ENCODE measurements around the gene CD164.

CD164 gene

GRCh38 chr6:109417646-109418045, 35.4 kb upstream of the CD164 start:
- no peak for TF ChIP-seq CTCF (IDR thresholded peaks at IDR 0.05; ENCODE audit: insufficient read depth, low read depth, low read length, missing control alignments)
- H3K4me3 ChIP-seq (ENCODE audit: low read length): no peak overlapping the region
- no peak for DNase-seq (ENCODE audit: low read depth)

GRCh38 chr6:109411034-109411433, 28.8 kb upstream of the CD164 start:
- no peak overlapping the region for H3K4me3 ChIP-seq (ENCODE audit: low read length)
- DNase-seq (ENCODE audit: low read depth): peak; percentile 56
- TF ChIP-seq CTCF (IDR thresholded peaks at IDR 0.05; ENCODE audit: insufficient read depth, low read depth, low read length, missing control alignments): no peak

GRCh38 chr6:109406196-109406595, 23.9 kb upstream of the CD164 start:
- DNase-seq (ENCODE audit: low read depth): peak; percentile 84
- no peak for TF ChIP-seq CTCF (IDR thresholded peaks at IDR 0.05; ENCODE audit: insufficient read depth, low read depth, low read length, missing control alignments)
- H3K4me3 ChIP-seq (ENCODE audit: low read length): no peak overlapping the region

- no peak overlapping the region for H3K4me3 ChIP-seq (ENCODE audit: low read length)
- TF ChIP-seq CTCF (IDR thresholded peaks at IDR 0.05; ENCODE audit: insufficient read depth, low read depth, low read length, missing control alignments): peak; percentile 66
- DNase-seq (ENCODE audit: low read depth): peak; percentile 45
Measured at GRCh38 chr6:109397020-109397419, 14.8 kb upstream of the CD164 start.

GRCh38 chr6:109396046-109396718, 13.9 kb upstream of the CD164 start:
- DNase-seq (ENCODE audit: low read depth): no peak
- no peak overlapping the region for H3K4me3 ChIP-seq (ENCODE audit: low read length)
- no peak for TF ChIP-seq CTCF (IDR thresholded peaks at IDR 0.05; ENCODE audit: insufficient read depth, low read depth, low read length, missing control alignments)

- no peak for TF ChIP-seq CTCF (IDR thresholded peaks at IDR 0.05; ENCODE audit: insufficient read depth, low read depth, low read length, missing control alignments)
- no peak overlapping the region for H3K4me3 ChIP-seq (ENCODE audit: low read length)
- peak; percentile 86 for DNase-seq (ENCODE audit: low read depth)
Measured at GRCh38 chr6:109393886-109394281, 11.6 kb upstream of the CD164 start.

All from epithelial cell of esophagus (primary cell).